IMR-90 (cell line): Measurements from ENCODE around the gene STX8. TPM values are rescaled to one million over a fixed set of nuclear protein-coding genes. Genes with fewer than 3 reads are reported as not detected.

Experiments used
- ATAC-seq: fragments of 200-7000 bp; cut with Tn5 transposase; 2 replicates; pipeline ENCODE4 v1.9.1; 2020; ENCODE audit warnings: low read depth, mild to moderate bottlenecking, moderate library complexity
- BruUV-seq: library from RNA; stranded (reverse); fragments of 400-500 nt; replicated peaks from 2 replicates; lab custom pipeline; 2021; lab: Mats Ljungman, UMichigan
- CTCF ChIA-PET: fragments of 300-600 bp; formaldehyde crosslinking; extraction: SDS; loops from one replicate; lab custom pipeline; 2021; ENCODE audit warnings: antibody characterized with exemption; lab: Yijun Ruan, JAX
- POLR2A ChIA-PET: fragments of 300-600 bp; sonication (Branson Sonifier 250); formaldehyde crosslinking; loops from one replicate; lab custom pipeline; 2022; ENCODE audit warnings: antibody characterized with exemption; ENCODE audit not compliant: unreplicated experiment; lab: Charles Lee
- DNase-seq: peaks from one replicate; pipeline ENCODE4 v3.0.0; 2013
- H2AFZ ChIP-seq: replicated peaks from 2 replicates; pipeline ENCODE3; 2013; ENCODE audit warnings: low read length, mild to moderate bottlenecking; ENCODE audit not compliant: poor library complexity
- H2AK5ac ChIP-seq: 2 replicates; pipeline ENCODE4 v1.6.1; 2013; ENCODE audit warnings: low read depth, low read length, inconsistent platforms
- H2AK9ac ChIP-seq: replicated peaks from 2 replicates; pipeline ENCODE3; 2013; ENCODE audit warnings: mild to moderate bottlenecking, low read depth, low read length, moderate library complexity; ENCODE audit not compliant: poor library complexity
- H2BK120ac ChIP-seq: 2 replicates; pipeline ENCODE4 v1.6.1; 2013; ENCODE audit warnings: low read depth, low read length, inconsistent platforms
- H2BK15ac ChIP-seq: 3 replicates; pipeline ENCODE4 v1.6.1; 2013; ENCODE audit warnings: low read depth, low read length, inconsistent platforms
- H2BK20ac ChIP-seq: 2 replicates; pipeline ENCODE4 v1.6.1; 2013; ENCODE audit warnings: low read depth, mild to moderate bottlenecking, inconsistent platforms, low read length, moderate library complexity
- H2BK5ac ChIP-seq: 2 replicates; pipeline ENCODE4 v1.6.1; 2013; ENCODE audit warnings: mild to moderate bottlenecking, low read depth, low read length, inconsistent platforms; ENCODE audit not compliant: poor library complexity, severe bottlenecking
- H3K14ac ChIP-seq: replicated peaks from 2 replicates; pipeline ENCODE4 v1.6.1; 2013; ENCODE audit warnings: low read depth, low read length, inconsistent platforms
- H3K18ac ChIP-seq: 2 replicates; pipeline ENCODE4 v1.6.1; 2013; ENCODE audit warnings: low read depth, low read length, control low read depth
- H3K23ac ChIP-seq: 2 replicates; pipeline ENCODE4 v1.6.1; 2013; ENCODE audit warnings: low read depth, low read length, inconsistent platforms
- H3K27ac ChIP-seq: 2 replicates; pipeline ENCODE4 v1.5.1; 2013; ENCODE audit warnings: mild to moderate bottlenecking, control low read depth, low read length; ENCODE audit not compliant: insufficient read depth
- H3K27me3 ChIP-seq: 2 replicates; pipeline ENCODE4 v1.6.1; 2013; ENCODE audit warnings: low read length; ENCODE audit not compliant: control insufficient read depth, insufficient read depth
- H3K36me3 ChIP-seq: 2 replicates; pipeline ENCODE4 v1.6.1; 2013; ENCODE audit warnings: low read length, mixed read lengths; ENCODE audit not compliant: control insufficient read depth, insufficient read depth
- H3K4ac ChIP-seq: 2 replicates; pipeline ENCODE4 v1.6.1; 2013; ENCODE audit warnings: low read depth, low read length, inconsistent platforms
- H3K4me1 ChIP-seq: 2 replicates; pipeline ENCODE4 v1.6.1; 2013; ENCODE audit warnings: low read length, mixed read lengths; ENCODE audit not compliant: control insufficient read depth, insufficient read depth
- H3K4me2 ChIP-seq: 2 replicates; pipeline ENCODE4 v1.6.1; 2013; ENCODE audit warnings: low read depth, mild to moderate bottlenecking, control low read depth, low read length, moderate library complexity
- H3K4me3 ChIP-seq: 2 replicates; pipeline ENCODE4 v1.5.1; 2013; ENCODE audit warnings: low read depth, mild to moderate bottlenecking, control low read depth, low read length, moderate library complexity; ENCODE audit not compliant: insufficient read depth
- H3K56ac ChIP-seq: 2 replicates; pipeline ENCODE4 v1.6.1; 2013; ENCODE audit warnings: low read length, inconsistent platforms; ENCODE audit not compliant: insufficient read depth; ENCODE audit errors: extremely low read depth
- H3K79me1 ChIP-seq, 2 experiments: 2 replicates each; pipeline ENCODE4 v1.6.1; 2013; ENCODE audit warnings: low read length in 2 of 2, inconsistent platforms in 1 of 2, low read depth in 1 of 2
- H3K9ac ChIP-seq: 2 replicates; pipeline ENCODE4 v1.6.1; 2013; ENCODE audit warnings: low read depth, low read length, control low read depth
- H3K9me1 ChIP-seq: 2 replicates; pipeline ENCODE4 v1.6.1; 2013; ENCODE audit warnings: low read length, inconsistent platforms; ENCODE audit not compliant: insufficient read depth
- H3K9me3 ChIP-seq: 2 replicates; pipeline ENCODE4 v1.6.1; 2013; ENCODE audit warnings: low read length; ENCODE audit not compliant: control insufficient read depth, insufficient read depth
- H4K20me1 ChIP-seq: 2 replicates; pipeline ENCODE4 v1.6.1; 2013; ENCODE audit warnings: low read length, inconsistent platforms; ENCODE audit not compliant: insufficient read depth
- H4K5ac ChIP-seq: 2 replicates; pipeline ENCODE4 v1.6.1; 2013; ENCODE audit warnings: mild to moderate bottlenecking, low read depth, low read length, control low read depth
- H4K8ac ChIP-seq, 2 experiments: 2 replicates each; pipeline ENCODE4 v1.6.1; 2013; ENCODE audit warnings: low read depth in 2 of 2, low read length in 2 of 2, control low read depth in 1 of 2, inconsistent platforms in 1 of 2
- H4K91ac ChIP-seq: 2 replicates; pipeline ENCODE4 v1.6.1; 2013; ENCODE audit warnings: low read depth, low read length, inconsistent platforms; ENCODE audit not compliant: insufficient read depth
- BHLHE40 ChIP-seq: fragments of 150-350 bp; IDR thresholded peaks from 2 replicates; pipeline ENCODE4 v1.6.1; 2016; ENCODE audit warnings: mild to moderate bottlenecking, low read depth, low read length
- CEBPB ChIP-seq: IDR thresholded peaks from 2 replicates; pipeline ENCODE4 v1.6.1; 2012; ENCODE audit warnings: low read depth, low read length, improper control_type of control experiment
- CHD1 ChIP-seq: IDR thresholded peaks from 2 replicates; pipeline ENCODE4 v1.6.1; 2012; ENCODE audit warnings: low read depth, low read length, improper control_type of control experiment
- FOS ChIP-seq: fragments of 150-350 bp; IDR thresholded peaks from 2 replicates; pipeline ENCODE4 v1.6.1; 2016; ENCODE audit warnings: low read depth, low read length
- MAFK ChIP-seq: IDR thresholded peaks from 2 replicates; pipeline ENCODE4 v1.6.1; 2012; ENCODE audit warnings: low read depth, low read length, improper control_type of control experiment
- MXI1 ChIP-seq: IDR thresholded peaks from 2 replicates; pipeline ENCODE4 v1.6.1; 2012; ENCODE audit warnings: low read depth, mild to moderate bottlenecking, low read length, moderate library complexity, borderline replicate concordance
- NFE2L2 ChIP-seq: fragments of 150-350 bp; IDR thresholded peaks from 2 replicates; pipeline ENCODE4 v1.6.1; 2016; ENCODE audit warnings: low read depth, mild to moderate bottlenecking, low read length
- POLR2A ChIP-seq: IDR thresholded peaks from 2 replicates; pipeline ENCODE4 v1.6.1; 2012; ENCODE audit warnings: mild to moderate bottlenecking, low read depth, low read length
- RAD21 ChIP-seq: IDR thresholded peaks from 2 replicates; pipeline ENCODE4 v1.6.1; 2012; ENCODE audit warnings: low read length, improper control_type of control experiment
- RCOR1 ChIP-seq: IDR thresholded peaks from 2 replicates; pipeline ENCODE4 v1.6.1; 2012; ENCODE audit warnings: mild to moderate bottlenecking, low read length, improper control_type of control experiment; ENCODE audit not compliant: insufficient replicate concordance
- RFX5 ChIP-seq: IDR thresholded peaks from 2 replicates; pipeline ENCODE4 v1.8.0; 2012; ENCODE audit warnings: low read depth, mild to moderate bottlenecking, low read length, moderate library complexity
- SMC3 ChIP-seq: fragments of 150-350 bp; IDR thresholded peaks from 2 replicates; pipeline ENCODE4 v1.6.1; 2016; ENCODE audit warnings: low read depth, mild to moderate bottlenecking, antibody characterized with exemption, low read length, moderate library complexity
- WGBS, 2 experiments: methylation state at CpG; one replicate each; pipeline versions ENCODE4 v1.1.5 to v1.1.7; 2013; ENCODE audit warnings: missing lambda C conversion rate in 2 of 2; ENCODE audit not compliant: insufficient read length in 1 of 2; ENCODE audit errors: extremely low coverage in 2 of 2; 5-methylcytosine and 5-hydroxymethylcytosine counted together
- dilution Hi-C: fragments of 300-500 bp; cut with HindIII; formaldehyde crosslinking; loops from one replicate; pipeline ENCODE4 v1.14.3; 2018; ENCODE audit warnings: low sequenced_read_pairs; ENCODE audit not compliant: unreplicated experiment
- in situ Hi-C: fragments of 300-500 bp; cut with MboI; formaldehyde crosslinking; loops from 3 replicates; pipeline ENCODE4 v1.14.3; 2019; ENCODE audit warnings: low sequenced_read_pairs, inconsistent platforms, mixed read lengths
- intact Hi-C: fragments of 100-400 bp; cut with micrococcal nuclease; formaldehyde crosslinking; loops from 2 replicates; pipeline ENCODE4 v1.10.0; 2022
- polyA plus RNA-seq, 3 experiments: library from polyadenylated mRNA; depleted of rRNA; stranded (reverse); fragments of >200 nt; gene quantifications; 2 replicates each; pipeline ENCODE4 v1.2.3, GENCODE V29; 2012; ENCODE audit warnings: low replicate concordance in 1 of 3
- total RNA-seq: library from RNA; depleted of rRNA; stranded (reverse); fragments of >200 nt; gene quantifications from 2 replicates; pipeline ENCODE4 v1.2.3, GENCODE V29; 2012
- TF ChIP-seq, protein P1 (sequence below): fragments of 150-350 bp; IDR thresholded peaks from 2 replicates; pipeline ENCODE4 v1.6.1; 2017; ENCODE audit warnings: mild to moderate bottlenecking, antibody characterized with exemption, low read length, low read depth
- TF ChIP-seq, protein P2 (sequence below): conservative IDR thresholded peaks from 2 replicates; pipeline ENCODE4 v1.5.1; 2012; ENCODE audit warnings: mild to moderate bottlenecking, low read depth, low read length, improper control_type of control experiment
- TF ChIP-seq, protein P3 (sequence below): fragments of 150-350 bp; IDR thresholded peaks from 2 replicates; pipeline ENCODE4 v1.6.1; 2016; ENCODE audit warnings: low read depth, mild to moderate bottlenecking, low read length, moderate library complexity, borderline replicate concordance

The STX8 gene
- total and polyA plus RNA-seq, 2 of the 4 experiments (the other 2 are of a cell fraction): 26.5 to 47.0 TPM

DNA sequence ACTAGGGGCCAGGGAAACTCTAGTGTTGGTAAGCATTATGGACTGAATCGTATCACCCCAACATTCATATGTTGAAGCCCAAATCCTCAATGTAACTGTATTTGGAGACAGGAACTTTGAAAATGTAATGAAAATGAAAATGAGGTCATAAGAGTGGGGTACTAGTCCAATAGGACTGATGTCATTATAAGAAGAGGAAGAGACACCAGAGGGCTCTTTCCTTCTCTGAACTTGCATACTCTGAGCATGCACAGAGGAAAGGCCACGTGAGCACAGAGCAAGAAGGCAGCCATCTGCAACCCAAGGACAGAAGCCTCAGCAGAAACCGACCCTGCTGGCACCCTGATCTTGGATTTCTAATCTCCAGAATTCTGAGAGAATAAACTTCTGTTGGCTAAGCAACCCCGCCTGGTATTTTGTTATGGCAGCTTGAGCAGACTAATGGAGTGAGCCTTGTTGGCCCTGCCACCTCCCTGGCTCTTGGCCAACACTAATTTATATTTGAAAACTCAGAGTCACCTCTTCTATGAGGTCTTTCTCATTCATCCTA lies 280.9 kb downstream of the STX8 start:
- no peak overlapping the region for H2BK5ac ChIP-seq
- no peaks in the 10 kb centered on the region; the same call in 1 of the 2 replicates for H3K9me1 ChIP-seq
- H4K5ac ChIP-seq: no peak overlapping the region
- H4K20me1 ChIP-seq: no peaks in the 10 kb centered on the region
- no peak overlapping the region for H2AK9ac ChIP-seq
- H2AK5ac ChIP-seq: no peak overlapping the region
- H3K4me3 ChIP-seq: no peak overlapping the region
- no peaks in the 10 kb centered on the region for H3K9me3 ChIP-seq
- no CpG with 5 or more reads among the region's 4 CpGs for WGBS, 2 experiments
- H3K9ac ChIP-seq: no peak overlapping the region
- ATAC-seq (no peak), DNase-seq (no peak)
- no peak overlapping the region for H3K4me2 ChIP-seq
- H3K56ac ChIP-seq: no peak overlapping the region
- no peaks in the 10 kb centered on the region for H3K27me3 ChIP-seq
- no peak overlapping the region for H2BK120ac ChIP-seq
- H3K18ac ChIP-seq: no peak overlapping the region
- no TSS peak for BruUV-seq
- H3K79me1 ChIP-seq: no peaks in the 10 kb centered on the region
- intact Hi-C loops: loop anchor here (5.0 to 10.0 kb wide), 3 partner anchors 228 to 302 kb away; partner anchors contain the start of gene NTN1
- H3K27ac ChIP-seq: no peak overlapping the region
- H3K23ac ChIP-seq: no peak overlapping the region
- H3K36me3 ChIP-seq: no peaks in the 10 kb centered on the region; the same call in 1 of the 2 replicates
- in situ Hi-C loops: no loop called here
- TF ChIP-seq NFE2L2 (no peak), POLR2A (no peak), RFX5 (no peak), CHD1 (no peak), RCOR1 (no peak), CEBPB (no peak), MXI1 (no peak), SMC3 (no peak), RAD21 (no peak), MAFK (no peak), BHLHE40 (no peak), FOS (no peak)
- TF ChIP-seq, protein P1, sequence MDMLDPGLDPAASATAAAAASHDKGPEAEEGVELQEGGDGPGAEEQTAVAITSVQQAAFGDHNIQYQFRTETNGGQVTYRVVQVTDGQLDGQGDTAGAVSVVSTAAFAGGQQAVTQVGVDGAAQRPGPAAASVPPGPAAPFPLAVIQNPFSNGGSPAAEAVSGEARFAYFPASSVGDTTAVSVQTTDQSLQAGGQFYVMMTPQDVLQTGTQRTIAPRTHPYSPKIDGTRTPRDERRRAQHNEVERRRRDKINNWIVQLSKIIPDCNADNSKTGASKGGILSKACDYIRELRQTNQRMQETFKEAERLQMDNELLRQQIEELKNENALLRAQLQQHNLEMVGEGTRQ: no peak
- TF ChIP-seq, protein P2, sequence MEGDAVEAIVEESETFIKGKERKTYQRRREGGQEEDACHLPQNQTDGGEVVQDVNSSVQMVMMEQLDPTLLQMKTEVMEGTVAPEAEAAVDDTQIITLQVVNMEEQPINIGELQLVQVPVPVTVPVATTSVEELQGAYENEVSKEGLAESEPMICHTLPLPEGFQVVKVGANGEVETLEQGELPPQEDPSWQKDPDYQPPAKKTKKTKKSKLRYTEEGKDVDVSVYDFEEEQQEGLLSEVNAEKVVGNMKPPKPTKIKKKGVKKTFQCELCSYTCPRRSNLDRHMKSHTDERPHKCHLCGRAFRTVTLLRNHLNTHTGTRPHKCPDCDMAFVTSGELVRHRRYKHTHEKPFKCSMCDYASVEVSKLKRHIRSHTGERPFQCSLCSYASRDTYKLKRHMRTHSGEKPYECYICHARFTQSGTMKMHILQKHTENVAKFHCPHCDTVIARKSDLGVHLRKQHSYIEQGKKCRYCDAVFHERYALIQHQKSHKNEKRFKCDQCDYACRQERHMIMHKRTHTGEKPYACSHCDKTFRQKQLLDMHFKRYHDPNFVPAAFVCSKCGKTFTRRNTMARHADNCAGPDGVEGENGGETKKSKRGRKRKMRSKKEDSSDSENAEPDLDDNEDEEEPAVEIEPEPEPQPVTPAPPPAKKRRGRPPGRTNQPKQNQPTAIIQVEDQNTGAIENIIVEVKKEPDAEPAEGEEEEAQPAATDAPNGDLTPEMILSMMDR: no peak
- TF ChIP-seq, protein P3, sequence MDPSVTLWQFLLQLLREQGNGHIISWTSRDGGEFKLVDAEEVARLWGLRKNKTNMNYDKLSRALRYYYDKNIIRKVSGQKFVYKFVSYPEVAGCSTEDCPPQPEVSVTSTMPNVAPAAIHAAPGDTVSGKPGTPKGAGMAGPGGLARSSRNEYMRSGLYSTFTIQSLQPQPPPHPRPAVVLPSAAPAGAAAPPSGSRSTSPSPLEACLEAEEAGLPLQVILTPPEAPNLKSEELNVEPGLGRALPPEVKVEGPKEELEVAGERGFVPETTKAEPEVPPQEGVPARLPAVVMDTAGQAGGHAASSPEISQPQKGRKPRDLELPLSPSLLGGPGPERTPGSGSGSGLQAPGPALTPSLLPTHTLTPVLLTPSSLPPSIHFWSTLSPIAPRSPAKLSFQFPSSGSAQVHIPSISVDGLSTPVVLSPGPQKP: no peak
- dilution Hi-C loops: no loop called here
- no peak overlapping the region for H3K4ac ChIP-seq
- no peak overlapping the region for H4K8ac ChIP-seq
- no peaks in the 10 kb centered on the region; the same call in 1 of the 2 replicates for H3K4me1 ChIP-seq
- H3K14ac ChIP-seq: no peak overlapping the region
- no peak overlapping the region for H2BK20ac ChIP-seq
- ChIA-PET CTCF (no interaction called here), POLR2A (no interaction called here)
- H2AFZ ChIP-seq: no peak overlapping the region
- H2BK15ac ChIP-seq: no peak overlapping the region
- no peak overlapping the region for H4K91ac ChIP-seq
